Measurements from ENCODE around the gene RGS6.
A peak's percentile ranks its signal among the peaks of the same experiment; 100 is the strongest.

Gene RGS6

DNA sequence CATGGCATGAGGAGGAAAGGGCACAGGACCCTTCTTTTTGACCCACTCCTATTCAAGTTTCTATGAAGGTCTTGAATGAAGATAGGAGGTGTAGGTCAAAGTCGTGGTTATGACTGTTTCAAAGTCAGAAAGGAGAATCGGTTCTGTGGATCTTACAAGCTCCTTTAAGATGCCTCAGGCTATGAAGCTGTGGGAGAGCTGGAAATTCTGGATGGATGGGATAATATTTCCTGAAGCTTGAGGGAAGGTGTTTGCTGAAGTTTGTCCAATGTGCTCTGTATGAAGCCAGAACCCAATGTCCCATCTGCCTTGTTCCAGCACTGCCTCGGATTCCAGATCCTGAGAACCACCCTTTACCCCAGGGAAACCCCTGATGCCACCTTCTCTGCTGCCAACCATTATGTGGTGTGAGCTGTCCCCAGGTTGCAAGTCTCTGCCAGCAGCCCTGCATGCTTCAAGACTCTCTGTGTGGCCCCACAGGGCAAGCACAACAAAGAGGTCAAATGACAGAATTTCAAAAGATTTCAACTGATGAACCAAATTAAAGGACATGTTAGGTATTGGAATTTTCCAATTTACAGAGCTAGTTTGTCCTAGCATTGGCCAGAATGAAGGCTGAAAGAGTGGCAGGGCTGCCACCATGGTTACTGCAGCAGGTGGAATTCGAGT, 472.0 kb downstream of the RGS6 start:
- no peak for DNase-seq (ENCODE audit: low read depth in 2 of 2)

DNA sequence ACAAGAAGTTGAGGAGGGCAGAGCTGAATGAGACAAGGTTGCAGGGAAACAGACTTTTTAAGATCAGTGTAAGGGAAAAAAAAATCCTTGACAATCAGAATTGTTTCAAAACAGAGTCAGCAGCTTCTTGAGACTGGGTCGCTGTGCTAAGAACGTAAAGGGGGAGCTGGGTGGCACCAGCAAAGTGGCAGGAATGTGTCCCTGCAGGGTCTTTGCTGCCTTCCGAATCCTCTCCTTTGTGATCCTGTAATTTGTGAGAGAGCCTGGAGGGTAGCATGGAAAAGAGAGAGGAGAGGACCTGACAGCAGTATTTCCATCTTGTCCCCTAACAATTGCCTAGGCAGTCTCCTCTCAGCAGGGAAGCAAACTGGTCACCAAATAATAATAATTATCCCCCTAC, 472.8 kb downstream of the RGS6 start:
- no peak for DNase-seq (ENCODE audit: low read depth in 2 of 2)

- no peak for DNase-seq (ENCODE audit: low read depth in 2 of 2)
Observed at GRCh38 chr14:72408020-72408419, 475.8 kb downstream of the RGS6 start.

- no peak for DNase-seq (ENCODE audit: low read depth in 2 of 2)
Observed at GRCh38 chr14:72409047-72409446, 476.8 kb downstream of the RGS6 start.

DNA sequence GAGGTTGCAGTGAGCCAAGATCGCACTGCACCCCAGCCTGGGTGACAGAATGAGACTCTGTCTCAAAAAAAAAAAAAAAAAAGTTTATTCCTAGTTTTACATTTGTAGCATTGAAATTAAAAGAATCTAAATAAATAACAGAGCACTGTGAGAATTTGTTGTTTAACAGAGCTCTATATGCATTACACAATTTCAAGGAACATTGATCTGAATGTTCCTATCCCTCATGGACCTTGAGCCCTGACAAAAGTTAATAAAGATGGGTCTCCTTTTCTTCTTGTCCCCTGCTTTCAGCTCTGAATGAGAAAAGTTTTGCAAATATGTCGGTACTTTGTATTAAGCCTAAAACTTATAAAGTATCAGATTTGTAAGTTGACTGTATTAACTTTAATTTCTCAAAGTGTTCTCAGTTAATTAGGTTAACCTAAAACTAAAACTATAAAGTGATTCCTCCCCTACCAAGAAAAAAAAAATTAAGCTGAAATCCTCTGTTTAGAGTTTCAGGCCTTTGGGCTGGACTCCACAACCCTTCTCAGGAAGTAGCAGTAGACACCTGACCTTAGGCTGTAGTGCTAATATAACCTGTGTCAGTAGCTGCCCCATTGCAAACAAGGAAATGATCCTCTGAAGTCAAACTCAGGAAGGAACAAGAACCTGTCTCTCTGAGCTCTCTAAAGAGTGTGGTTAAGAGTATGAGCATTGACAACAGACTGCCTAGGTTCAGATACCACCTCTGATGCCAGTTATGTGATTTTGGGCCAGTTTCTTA, 484.0 kb downstream of the RGS6 start:
- DNase-seq (ENCODE audit: low read depth in 2 of 2), result no peak

DNA sequence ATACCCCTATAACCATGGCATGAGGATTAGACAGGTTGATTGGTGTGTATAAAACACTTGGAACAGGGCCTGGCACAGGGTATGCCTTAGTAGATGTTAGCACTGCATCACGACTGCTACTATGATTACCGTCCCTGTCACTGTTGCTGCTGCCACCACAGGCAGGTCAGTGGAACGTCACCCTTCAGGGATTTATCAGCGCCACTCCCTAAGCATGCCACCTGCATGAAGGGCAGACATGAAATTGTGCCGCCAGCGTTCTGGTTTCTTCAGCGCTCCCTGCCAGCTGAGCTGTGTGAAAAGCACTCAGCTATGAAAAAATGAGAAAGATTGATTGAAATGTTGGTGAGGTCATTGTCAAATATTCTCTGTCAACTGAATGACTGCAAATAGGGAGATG, 484.7 kb downstream of the RGS6 start:
- DNase-seq (ENCODE audit: low read depth in 2 of 2), result no peak

GRCh38 chr14:72418806-72419205, 486.6 kb downstream of the RGS6 start:
- no peak for DNase-seq (ENCODE audit: low read depth in 2 of 2)

DNA sequence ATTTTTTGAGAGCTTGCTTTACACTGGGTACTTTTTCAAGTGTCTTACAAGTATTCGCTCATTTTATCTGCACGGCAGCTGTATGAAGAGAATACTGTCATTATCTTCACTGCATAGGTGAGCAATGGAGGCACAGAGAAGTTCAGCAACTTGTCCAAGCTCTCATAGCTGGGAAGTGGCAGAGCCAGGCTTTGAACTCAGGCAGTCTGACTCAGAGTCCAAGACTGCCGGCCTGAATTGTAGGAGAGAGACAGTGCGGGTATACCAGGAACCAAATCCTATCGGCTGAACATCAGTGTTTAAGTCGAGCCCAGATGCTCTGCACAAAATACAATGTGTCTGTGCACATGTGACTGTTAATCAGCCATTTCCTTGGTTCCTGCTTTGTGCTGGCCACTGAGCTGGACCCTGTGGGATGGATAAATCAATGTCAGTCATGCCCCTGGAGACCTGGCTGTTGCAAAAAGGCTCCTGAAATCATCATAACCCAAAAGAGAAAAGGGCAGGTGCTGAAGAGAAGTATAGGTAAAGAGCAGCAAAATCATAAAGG, 487.1 kb downstream of the RGS6 start:
- DNase-seq (ENCODE audit: low read depth in 2 of 2), result no peak

DNA sequence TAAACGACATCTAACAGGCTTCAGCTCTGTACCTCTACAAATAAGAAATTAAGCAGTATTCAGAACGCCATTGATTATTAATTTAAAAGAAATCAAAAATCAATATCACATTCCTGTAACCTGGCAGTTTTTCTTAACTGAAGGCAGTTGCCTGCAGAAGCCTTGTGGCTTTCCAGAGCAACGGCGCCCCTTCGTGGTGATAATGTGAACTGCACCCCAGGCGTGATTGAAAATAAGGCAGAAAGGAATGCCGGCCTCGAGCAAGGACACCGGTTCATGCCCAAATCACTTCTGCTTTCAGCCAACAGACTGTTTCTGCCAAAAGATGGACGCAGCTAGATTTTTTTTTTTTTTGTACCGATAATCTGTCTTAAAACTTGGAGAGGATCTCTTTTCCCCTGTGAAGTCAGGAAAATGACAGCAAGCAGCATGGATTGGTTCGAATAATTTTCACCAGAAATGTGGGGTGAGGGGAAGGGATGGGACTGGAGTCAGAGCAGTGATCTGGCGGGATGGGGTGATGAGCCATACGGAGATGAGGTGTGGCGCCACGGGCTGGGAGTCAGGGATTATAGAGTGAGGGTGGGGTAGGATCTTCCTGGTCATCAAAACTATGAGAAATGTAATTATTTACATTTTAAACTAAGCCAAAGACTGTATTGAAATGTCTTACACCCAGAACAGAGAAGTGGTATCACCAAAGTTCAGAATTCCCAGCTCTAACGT, 488.7 kb downstream of the RGS6 start:
- peak; percentile 59 to 66 for DNase-seq (ENCODE audit: low read depth in 2 of 2)

- DNase-seq (ENCODE audit: low read depth in 2 of 2), result no peak
Observed at GRCh38 chr14:72423957-72424356, 491.7 kb downstream of the RGS6 start.

DNA sequence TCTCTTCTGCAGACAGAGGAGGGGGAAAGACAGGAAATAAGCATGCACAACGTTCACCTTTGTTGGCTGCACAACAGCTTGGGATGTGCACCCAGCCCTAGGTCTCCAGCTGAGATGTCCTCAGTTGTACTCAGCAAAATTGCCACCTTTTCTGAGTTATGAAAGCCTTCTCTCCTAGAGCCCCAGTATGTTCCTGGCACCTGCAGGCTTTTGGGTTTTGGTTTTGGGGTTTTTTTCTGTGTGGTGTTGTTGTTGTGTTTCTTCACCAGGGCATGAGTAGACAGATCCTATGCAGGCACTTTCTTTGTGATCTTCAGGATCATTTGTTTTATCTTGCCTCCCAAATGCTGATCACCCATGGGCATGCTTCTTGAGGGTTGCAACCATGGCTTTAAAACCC, 498.2 kb downstream of the RGS6 start:
- DNase-seq (ENCODE audit: low read depth in 2 of 2), result no peak

- DNase-seq (ENCODE audit: low read depth in 2 of 2), result no peak
Observed at GRCh38 chr14:72432748-72433147, 500.5 kb downstream of the RGS6 start.

- no peak for DNase-seq (ENCODE audit: low read depth in 2 of 2)
Observed at GRCh38 chr14:72433511-72433910, 501.3 kb downstream of the RGS6 start.

GRCh38 chr14:72434856-72435255, 502.6 kb downstream of the RGS6 start:
- DNase-seq (ENCODE audit: low read depth in 2 of 2), result no peak

- no peak for DNase-seq (ENCODE audit: low read depth in 2 of 2)
Observed at GRCh38 chr14:72439707-72440106, 507.5 kb downstream of the RGS6 start.

GRCh38 chr14:72443256-72443655, 511.0 kb downstream of the RGS6 start:
- no peak for DNase-seq (ENCODE audit: low read depth in 2 of 2)

DNA sequence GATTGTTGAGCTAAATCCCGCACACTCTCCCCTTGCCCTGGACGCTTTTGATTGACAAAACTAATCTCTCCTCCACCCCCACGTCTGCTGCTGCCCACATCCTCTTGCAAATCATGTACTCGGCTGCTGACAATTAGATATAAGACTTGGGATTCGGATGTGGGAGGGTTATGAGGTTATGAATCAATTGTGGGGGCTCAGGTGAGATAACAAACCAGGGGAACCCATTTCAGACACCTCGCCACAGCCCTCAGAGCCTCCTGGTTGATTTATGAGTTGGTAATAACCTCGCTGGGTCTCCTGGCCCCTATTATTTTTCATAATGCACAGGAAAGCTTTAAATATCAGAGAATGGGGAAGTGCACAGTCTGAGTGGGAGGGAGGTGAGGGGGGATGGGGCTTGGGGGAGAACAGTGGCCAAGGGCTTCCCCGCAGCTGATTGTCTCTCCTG, 511.8 kb downstream of the RGS6 start:
- peak in 1 of 2 donors; percentile 15 for DNase-seq (ENCODE audit: low read depth in 2 of 2)

DNA sequence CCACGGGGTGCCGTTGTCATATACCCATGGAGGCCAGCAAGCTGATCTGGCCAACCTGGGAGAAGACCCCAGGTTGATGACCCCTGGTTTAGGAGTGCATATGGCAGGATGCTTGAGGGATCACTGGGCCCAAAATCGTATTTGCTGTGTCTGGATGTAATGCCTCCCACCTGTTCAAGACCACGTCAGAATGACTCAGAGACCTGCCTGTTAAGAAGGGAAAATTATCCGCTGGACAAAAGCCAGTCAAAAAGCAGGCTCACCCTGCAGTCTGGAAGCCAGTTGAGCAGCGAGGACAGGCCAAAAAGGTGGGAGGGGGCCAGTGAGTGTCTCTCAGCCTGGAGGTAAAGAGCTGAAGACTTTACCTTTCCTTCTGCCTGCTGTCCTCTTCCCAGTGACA, 512.5 kb downstream of the RGS6 start:
- DNase-seq (ENCODE audit: low read depth in 2 of 2), result no peak

DNA sequence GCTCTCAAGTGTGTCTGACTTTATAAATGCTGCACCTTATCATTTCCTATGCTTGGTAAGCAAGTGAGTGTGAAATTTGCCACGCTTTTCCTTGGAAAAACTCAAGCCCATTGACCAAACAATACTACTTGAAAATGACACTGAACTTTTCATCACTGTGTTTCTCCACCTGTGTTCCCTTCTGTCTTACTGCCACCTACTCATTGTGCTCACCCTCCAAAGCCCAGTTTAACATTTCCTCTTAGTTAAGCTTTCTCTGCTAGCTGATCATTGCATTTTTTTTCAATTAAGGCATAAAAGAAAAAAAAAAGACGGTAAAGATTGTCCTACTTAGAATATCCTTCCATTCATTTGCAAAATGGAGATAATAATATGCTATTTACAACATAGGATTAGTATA, 516.0 kb downstream of the RGS6 start:
- no peak for DNase-seq (ENCODE audit: low read depth in 2 of 2)

- no peak for DNase-seq (ENCODE audit: low read depth in 2 of 2)
Observed at GRCh38 chr14:72450473-72451044, 518.3 kb downstream of the RGS6 start.

DNA sequence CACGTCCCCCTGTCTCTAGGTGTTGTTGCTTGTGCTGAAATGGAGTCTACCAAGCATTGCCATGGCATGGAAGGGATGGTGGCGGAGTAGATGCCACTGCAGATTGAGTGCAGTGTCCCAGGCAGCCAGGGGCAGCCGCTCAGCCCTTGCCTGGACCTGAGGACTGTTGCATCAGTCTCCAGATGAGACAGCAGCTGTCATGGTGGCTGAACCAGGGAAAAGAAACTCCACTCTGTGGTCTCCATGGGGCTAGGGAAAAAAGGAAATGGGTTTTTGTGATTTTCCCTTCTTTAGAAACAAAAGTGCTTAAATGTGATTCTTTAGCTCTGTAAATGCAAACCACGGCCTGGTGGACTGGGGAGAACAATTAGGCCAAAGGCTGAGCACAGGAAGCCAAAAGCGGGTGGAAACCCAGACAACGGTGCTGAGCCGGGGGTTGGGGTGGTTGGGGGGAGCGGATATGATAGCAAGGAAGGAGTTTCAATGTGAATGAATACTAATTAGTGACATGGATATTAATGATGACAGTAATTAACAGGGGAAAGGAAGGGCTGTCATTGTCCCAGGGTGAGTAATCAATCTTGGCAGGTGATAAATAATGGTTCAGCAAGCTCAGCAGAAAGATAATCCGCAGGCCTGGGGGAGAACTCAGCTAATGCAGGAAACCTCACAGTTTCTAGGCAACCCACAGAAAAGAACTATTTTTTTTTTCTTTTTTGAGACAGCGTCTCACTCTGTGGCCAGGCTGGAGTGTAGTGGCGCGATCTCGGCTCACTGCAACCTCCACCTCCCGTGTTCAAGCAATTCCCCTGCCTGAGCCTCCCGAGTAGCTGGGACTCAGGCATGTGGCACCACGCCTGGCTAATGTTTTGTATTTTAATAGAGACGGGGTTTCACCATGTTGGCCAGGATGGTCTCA, 519.1 kb downstream of the RGS6 start:
- DNase-seq (ENCODE audit: low read depth in 2 of 2), result peak in 1 of 2 donors; percentile 13
